ENCODE results near the gene ABCA6.

The ABCA6 gene

GRCh38 chr17:69048634-69049033 is 93.1 kb downstream of the ABCA6 start:
- no peak for ATAC-seq (replicated peaks; ENCODE audit: extremely low read depth, poor library complexity, severe bottlenecking)
- Mint-ChIP-seq H3K27me3 (peaks cover 26% of the 10 kb centered on the region), H3K9me3 (no peaks in the 10 kb centered on the region), H3K4me1 (no peaks in the 10 kb centered on the region), H3K36me3 (ENCODE audit: insufficient read depth) (no peaks in the 10 kb centered on the region), H3K27ac (ENCODE audit: low read depth) (no peak overlapping the region), H3K4me3 (no peak overlapping the region)
- DNase-seq (ENCODE audit: low spot score in 2 of 2): no peak

GRCh38 chr17:69047368-69048263 is 94.1 kb downstream of the ABCA6 start:
- Mint-ChIP-seq H3K4me1 (no peaks in the 10 kb centered on the region), H3K9me3 (no peaks in the 10 kb centered on the region), H3K27me3 (peaks cover 19% of the 10 kb centered on the region), H3K36me3 (ENCODE audit: insufficient read depth) (no peaks in the 10 kb centered on the region), H3K27ac (ENCODE audit: low read depth) (no peak overlapping the region), H3K4me3 (no peak overlapping the region)
- no peak for DNase-seq (ENCODE audit: low spot score in 2 of 2)
- no peak for ATAC-seq (replicated peaks; ENCODE audit: extremely low read depth, poor library complexity, severe bottlenecking)

GRCh38 chr17:69046121-69046807 is 95.4 kb downstream of the ABCA6 start:
- Mint-ChIP-seq H3K4me1 (no peaks in the 10 kb centered on the region), H3K27ac (ENCODE audit: low read depth) (no peak overlapping the region), H3K9me3 (no peaks in the 10 kb centered on the region), H3K4me3 (no peak overlapping the region), H3K36me3 (ENCODE audit: insufficient read depth) (no peaks in the 10 kb centered on the region), H3K27me3 (peaks cover 8% of the 10 kb centered on the region)
- ATAC-seq (replicated peaks; ENCODE audit: extremely low read depth, poor library complexity, severe bottlenecking) (no peak), DNase-seq (ENCODE audit: low spot score in 2 of 2) (no peak)

GRCh38 chr17:69045646-69046045 is 96.0 kb downstream of the ABCA6 start:
- Mint-ChIP-seq H3K27ac (ENCODE audit: low read depth) (no peak overlapping the region), H3K36me3 (ENCODE audit: insufficient read depth) (no peaks in the 10 kb centered on the region), H3K9me3 (no peaks in the 10 kb centered on the region), H3K4me3 (no peak overlapping the region), H3K4me1 (no peaks in the 10 kb centered on the region), H3K27me3 (peaks cover 2% of the 10 kb centered on the region)
- no peak for DNase-seq (ENCODE audit: low spot score in 2 of 2)
- ATAC-seq (replicated peaks; ENCODE audit: extremely low read depth, poor library complexity, severe bottlenecking): no peak

GRCh38 chr17:69044371-69044770 is 97.3 kb downstream of the ABCA6 start:
- no peak overlapping the region for H3K27ac Mint-ChIP-seq (ENCODE audit: low read depth)
- H3K4me1 Mint-ChIP-seq: no peaks in the 10 kb centered on the region
- peaks cover 1% of the 10 kb centered on the region for H3K27me3 Mint-ChIP-seq
- ATAC-seq (replicated peaks; ENCODE audit: extremely low read depth, poor library complexity, severe bottlenecking): no peak
- H3K4me3 Mint-ChIP-seq: no peak overlapping the region
- DNase-seq (ENCODE audit: low spot score in 2 of 2): no peak
- H3K36me3 Mint-ChIP-seq (ENCODE audit: insufficient read depth): no peaks in the 10 kb centered on the region
- H3K9me3 Mint-ChIP-seq: no peaks in the 10 kb centered on the region

- Mint-ChIP-seq H3K4me3 (no peak overlapping the region), H3K36me3 (ENCODE audit: insufficient read depth) (no peaks in the 10 kb centered on the region), H3K27me3 (peaks cover 13% of the 10 kb centered on the region), H3K9me3 (no peaks in the 10 kb centered on the region), H3K4me1 (no peaks in the 10 kb centered on the region), H3K27ac (ENCODE audit: low read depth) (no peak overlapping the region)
- DNase-seq (ENCODE audit: low spot score in 2 of 2) (no peak), ATAC-seq (replicated peaks; ENCODE audit: extremely low read depth, poor library complexity, severe bottlenecking) (no peak)
Observed at GRCh38 chr17:69043098-69043734, 98.5 kb downstream of the ABCA6 start.

GRCh38 chr17:69042308-69042707 is 99.4 kb downstream of the ABCA6 start:
- Mint-ChIP-seq H3K27me3 (peaks cover 22% of the 10 kb centered on the region), H3K36me3 (ENCODE audit: insufficient read depth) (no peaks in the 10 kb centered on the region), H3K4me1 (no peaks in the 10 kb centered on the region), H3K27ac (ENCODE audit: low read depth) (no peak overlapping the region), H3K9me3 (peaks cover 2% of the 10 kb centered on the region), H3K4me3 (no peak overlapping the region)
- no peak for DNase-seq (ENCODE audit: low spot score in 2 of 2)
- no peak for ATAC-seq (replicated peaks; ENCODE audit: extremely low read depth, poor library complexity, severe bottlenecking)

GRCh38 chr17:69031839-69032238 is 109.9 kb downstream of the ABCA6 start:
- H3K9me3 Mint-ChIP-seq: peaks cover under 1% of the 10 kb centered on the region
- H3K36me3 Mint-ChIP-seq (ENCODE audit: insufficient read depth): peaks cover 2% of the 10 kb centered on the region

GRCh38 chr17:69030169-69030568 is 111.5 kb downstream of the ABCA6 start:
- Mint-ChIP-seq H3K36me3 (ENCODE audit: insufficient read depth) (no peaks in the 10 kb centered on the region), H3K27me3 (peaks cover 45% of the 10 kb centered on the region), H3K4me1 (no peaks in the 10 kb centered on the region), H3K4me3 (no peak overlapping the region), H3K9me3 (peaks cover 2% of the 10 kb centered on the region), H3K27ac (ENCODE audit: low read depth) (no peak overlapping the region)
- DNase-seq (ENCODE audit: low spot score in 2 of 2) (no peak), ATAC-seq (replicated peaks; ENCODE audit: extremely low read depth, poor library complexity, severe bottlenecking) (no peak)

More at GRCh38 chr17:69031839-69032238, 109.9 kb downstream of the ABCA6 start:
- Mint-ChIP-seq H3K27me3 (peaks cover 38% of the 10 kb centered on the region), H3K4me1 (no peaks in the 10 kb centered on the region), H3K27ac (ENCODE audit: low read depth) (no peak overlapping the region), H3K4me3 (no peak overlapping the region)
- no peak for ATAC-seq (replicated peaks; ENCODE audit: extremely low read depth, poor library complexity, severe bottlenecking)
- DNase-seq (ENCODE audit: low spot score in 2 of 2): no peak
